Omental fat pad (tissue), 4 donors: Measurements from ENCODE around the gene TNKS2. TPM values are rescaled to one million over a fixed set of nuclear protein-coding genes. Genes with fewer than 3 reads are reported as not detected.

Experiments used
- ATAC-seq: fragments of 150-250 bp; one replicate; pipeline ENCODE4 v1.9.1; 2016; ENCODE audit warnings: mild to moderate bottlenecking, moderate library complexity; ENCODE audit not compliant: low FRiP score
- DNase-seq: peaks from one replicate; pipeline ENCODE4 v3.0.0-alpha.2; 2019; ENCODE audit warnings: low spot score
- total RNA-seq, 4 donors: library from RNA; depleted of rRNA; stranded (reverse); fragments of >200 nt; gene quantifications; one replicate each; pipeline ENCODE4 v1.1.0, GENCODE V29; 2016
- TF ChIP-seq, protein P1 (sequence below), 3 donors: fragments of 450-650 bp; IDR thresholded peaks; one replicate each; pipeline ENCODE4 v1.5.1; 2016 to 2017; ENCODE audit warnings: antibody characterized with exemption in 3 of 3, mild to moderate bottlenecking in 3 of 3, moderate library complexity in 2 of 3

Gene TNKS2
- total RNA-seq, 4 donors from 2014 or later: 37.6 to 52.8 (median 43.8) TPM

- TF ChIP-seq, protein P1, sequence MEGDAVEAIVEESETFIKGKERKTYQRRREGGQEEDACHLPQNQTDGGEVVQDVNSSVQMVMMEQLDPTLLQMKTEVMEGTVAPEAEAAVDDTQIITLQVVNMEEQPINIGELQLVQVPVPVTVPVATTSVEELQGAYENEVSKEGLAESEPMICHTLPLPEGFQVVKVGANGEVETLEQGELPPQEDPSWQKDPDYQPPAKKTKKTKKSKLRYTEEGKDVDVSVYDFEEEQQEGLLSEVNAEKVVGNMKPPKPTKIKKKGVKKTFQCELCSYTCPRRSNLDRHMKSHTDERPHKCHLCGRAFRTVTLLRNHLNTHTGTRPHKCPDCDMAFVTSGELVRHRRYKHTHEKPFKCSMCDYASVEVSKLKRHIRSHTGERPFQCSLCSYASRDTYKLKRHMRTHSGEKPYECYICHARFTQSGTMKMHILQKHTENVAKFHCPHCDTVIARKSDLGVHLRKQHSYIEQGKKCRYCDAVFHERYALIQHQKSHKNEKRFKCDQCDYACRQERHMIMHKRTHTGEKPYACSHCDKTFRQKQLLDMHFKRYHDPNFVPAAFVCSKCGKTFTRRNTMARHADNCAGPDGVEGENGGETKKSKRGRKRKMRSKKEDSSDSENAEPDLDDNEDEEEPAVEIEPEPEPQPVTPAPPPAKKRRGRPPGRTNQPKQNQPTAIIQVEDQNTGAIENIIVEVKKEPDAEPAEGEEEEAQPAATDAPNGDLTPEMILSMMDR (IDR thresholded peaks at IDR 0.05): no peak
- DNase-seq (no peak), ATAC-seq (no peak)
These were observed 31.6 kb upstream of the TNKS2 start for GRCh38 chr10:91766676-91767075.

DNA sequence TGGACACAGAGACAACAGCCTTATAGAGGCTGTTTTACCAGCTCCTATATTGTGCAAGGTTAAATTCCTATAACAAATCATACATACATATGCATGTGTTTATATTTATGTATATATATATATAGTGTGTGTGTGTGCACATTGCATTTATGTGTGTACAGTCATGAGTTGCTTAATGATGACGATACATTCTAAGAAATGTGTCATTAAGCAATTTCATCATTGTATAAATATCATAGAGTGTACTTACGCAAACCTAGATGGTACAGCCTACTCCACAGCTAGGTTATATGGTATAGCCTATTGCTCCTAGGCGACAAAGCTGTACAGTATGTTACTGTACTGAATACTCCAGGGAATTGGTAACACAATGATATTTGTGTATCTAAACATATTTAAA lies 30.1 kb upstream of the TNKS2 start:
- no peak for ATAC-seq
- TF ChIP-seq, protein P1 (IDR thresholded peaks at IDR 0.05): no peak
- no peak for DNase-seq

DNA sequence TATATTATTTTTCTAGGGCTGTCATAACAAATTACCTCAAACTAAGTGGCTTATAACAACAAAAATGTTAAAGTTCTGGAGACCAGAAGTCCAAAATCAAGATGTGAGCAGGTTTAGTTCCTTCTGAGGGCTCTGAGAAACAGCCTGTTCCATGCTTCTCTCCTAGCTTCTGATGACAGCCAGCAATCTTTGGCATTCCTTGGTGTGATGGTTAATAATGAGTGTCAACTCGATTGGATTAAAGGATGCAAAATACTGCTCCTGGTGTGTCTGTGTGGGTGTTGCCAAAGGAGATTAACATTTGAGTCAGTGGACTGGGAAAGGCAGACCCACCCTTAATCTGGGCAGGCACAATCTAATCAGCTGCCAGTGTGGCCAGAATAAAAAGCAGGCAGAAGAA lies 26.3 kb upstream of the TNKS2 start:
- ATAC-seq (no peak), DNase-seq (no peak)
- TF ChIP-seq, protein P1 (IDR thresholded peaks at IDR 0.05): no peak

- TF ChIP-seq, protein P1 (IDR thresholded peaks at IDR 0.05): no peak
- ATAC-seq (no peak), DNase-seq (no peak)
These were observed 25.8 kb upstream of the TNKS2 start for GRCh38 chr10:91772461-91772860.

DNA sequence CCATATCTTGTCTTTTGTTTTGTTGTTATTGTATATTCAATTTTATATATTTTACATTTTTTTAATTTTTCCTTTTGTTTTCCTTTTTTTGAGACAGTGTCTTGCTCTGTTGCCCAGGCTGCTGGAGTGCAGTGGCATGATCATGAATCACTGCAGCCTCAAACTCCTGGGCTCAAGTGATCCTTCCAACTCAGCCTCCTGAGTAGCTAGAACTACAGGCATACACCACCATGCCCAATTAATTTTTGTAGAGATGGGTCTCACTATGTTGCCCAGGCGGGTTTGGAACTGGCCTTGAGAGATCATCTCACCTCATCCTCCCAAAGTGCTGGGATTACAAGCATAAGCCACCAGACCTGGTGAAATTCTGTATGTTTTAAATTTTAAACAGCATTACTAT lies 25.4 kb upstream of the TNKS2 start:
- TF ChIP-seq, protein P1 (IDR thresholded peaks at IDR 0.05): no peak
- no peak for ATAC-seq

GRCh38 chr10:91774571-91774970 lies 23.7 kb upstream of the TNKS2 start:
- ATAC-seq (no peak), DNase-seq (no peak)
- TF ChIP-seq, protein P1 (IDR thresholded peaks at IDR 0.05): no peak

More for the DNA sequence above, 25.4 kb upstream of the TNKS2 start:
- no peak for DNase-seq

DNA sequence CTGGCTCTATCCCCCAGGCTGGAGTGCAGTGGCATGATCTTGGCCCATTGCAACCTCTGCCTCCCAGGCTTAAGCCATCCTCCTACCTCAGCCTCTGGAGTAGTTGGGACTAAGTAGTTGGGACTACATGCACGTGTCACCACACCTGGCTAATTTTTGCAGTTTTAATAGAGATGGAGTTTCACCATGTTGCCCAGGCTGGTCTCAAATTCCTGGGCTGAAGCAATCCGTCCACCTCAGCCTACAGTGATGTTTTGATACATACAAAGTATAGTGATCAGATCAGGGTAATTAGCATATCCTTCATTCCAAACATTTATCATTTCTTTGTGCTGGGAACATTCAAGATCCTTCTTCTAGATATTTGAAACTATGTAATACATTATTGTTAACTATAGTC lies 22.5 kb upstream of the TNKS2 start:
- no peak for DNase-seq
- no peak for ATAC-seq
- TF ChIP-seq, protein P1 (IDR thresholded peaks at IDR 0.05): no peak
